ENCODE results near the gene MOGAT3.

The MOGAT3 gene

DNA sequence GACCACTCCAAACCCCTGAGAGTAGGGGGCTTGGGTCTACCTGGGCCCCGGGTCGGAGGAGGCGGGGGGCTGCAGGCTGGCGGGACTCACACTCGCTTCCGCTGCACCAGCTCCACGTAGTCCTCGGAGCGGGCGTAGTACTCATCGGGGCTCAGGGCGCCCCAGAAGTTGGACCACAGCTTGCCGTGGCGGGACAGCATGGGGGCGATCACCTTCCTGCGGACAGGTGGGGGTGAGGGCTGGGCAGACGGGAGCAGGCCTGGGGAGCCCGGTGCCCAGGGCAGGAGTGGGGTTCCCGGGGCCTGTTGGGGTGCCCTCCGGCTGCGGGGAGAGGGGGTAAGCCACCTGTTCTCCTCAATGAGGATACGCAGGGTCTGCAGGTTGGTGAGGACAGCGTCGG, 10.7 kb upstream of the MOGAT3 start:
- no CpG with 5 or more reads among the region's 24 CpGs for WGBS (ENCODE audit: extremely low coverage, insufficient coverage, low lambda C conversion rate)
- H2BK120ac ChIP-seq (ENCODE audit: low read depth, low read length) = no peak overlapping the region

DNA sequence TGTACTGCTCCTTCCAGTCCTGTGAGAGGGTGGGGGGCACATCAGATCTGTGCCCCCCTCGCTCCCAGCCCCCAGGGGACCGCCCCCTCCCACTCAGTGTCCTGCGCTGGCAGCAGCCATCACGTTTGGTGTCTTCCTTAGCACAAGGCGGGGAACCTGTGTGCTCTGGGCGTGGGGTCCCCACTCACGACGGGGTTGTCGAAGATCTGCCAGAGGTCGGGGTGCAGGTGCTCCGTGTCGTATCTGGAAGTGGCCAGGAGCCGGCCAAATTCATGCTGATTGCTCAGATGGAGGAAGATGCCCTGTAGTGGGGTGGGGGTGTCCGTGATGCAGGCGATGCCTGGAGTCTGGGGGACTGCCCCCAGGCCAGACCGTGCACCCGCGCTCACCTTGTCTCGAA, 9.3 kb upstream of the MOGAT3 start:
- Histone ChIP-seq H3K56ac (ENCODE audit: low read length) (no peak overlapping the region), H2BK15ac (replicated peaks; ENCODE audit: low read depth) (no peak overlapping the region), H3K9ac (ENCODE audit: low read length) (no peak overlapping the region), H4K8ac (ENCODE audit: low read depth, low read length) (no peak overlapping the region), H2AK5ac (ENCODE audit: low read length) (no peak overlapping the region), H3K23ac (ENCODE audit: low read length) (no peak overlapping the region), H3K4ac (ENCODE audit: low read depth, low read length) (no peak overlapping the region), H3K18ac (ENCODE audit: low read length) (no peak overlapping the region), H3K79me1 (ENCODE audit: low read length) (no peaks in the 10 kb centered on the region), H3K36me3 (ENCODE audit: control insufficient read depth, insufficient read depth, low read length) (peaks cover 1% of the 10 kb centered on the region), H3K4me2 (ENCODE audit: low read length) (no peak overlapping the region), H3K4me1 (ENCODE audit: control insufficient read depth, low read depth, low read length) (no peaks in the 10 kb centered on the region), H3K27me3 (ENCODE audit: insufficient read depth, low read length, poor library complexity) (no peaks in the 10 kb centered on the region), H4K5ac (ENCODE audit: low read length) (no peak overlapping the region), H3K4me3 (ENCODE audit: low read length) (no peak overlapping the region), H3K79me2 (ENCODE audit: control insufficient read depth, insufficient read depth, low read length) (no peaks in the 10 kb centered on the region), H2BK120ac (ENCODE audit: low read depth, low read length) (no peak overlapping the region), H3K27ac (ENCODE audit: low read depth, low read length) (no peak overlapping the region), H2BK5ac (ENCODE audit: low read length) (no peak overlapping the region)
- DNase-seq = no peak
- WGBS (ENCODE audit: extremely low coverage, insufficient coverage, low lambda C conversion rate) = no CpG with 5 or more reads among the region's 19 CpGs

More for the DNA sequence above, 10.7 kb upstream of the MOGAT3 start:
- H2BK5ac ChIP-seq (ENCODE audit: low read length) = no peak overlapping the region
- H3K9ac ChIP-seq (ENCODE audit: low read length) = no peak overlapping the region
- H3K56ac ChIP-seq (ENCODE audit: low read length) = no peak overlapping the region
- H3K27me3 ChIP-seq (ENCODE audit: insufficient read depth, low read length, poor library complexity) = no peaks in the 10 kb centered on the region
- no peak overlapping the region for H3K4me2 ChIP-seq (ENCODE audit: low read length)
- DNase-seq = no peak
- H3K23ac ChIP-seq (ENCODE audit: low read length) = no peak overlapping the region
- no peak overlapping the region for H3K4me3 ChIP-seq (ENCODE audit: low read length)
- H3K18ac ChIP-seq (ENCODE audit: low read length) = no peak overlapping the region
- no peak overlapping the region for H4K8ac ChIP-seq (ENCODE audit: low read depth, low read length)
- no peak overlapping the region for H4K5ac ChIP-seq (ENCODE audit: low read length)
- peaks cover 1% of the 10 kb centered on the region for H3K36me3 ChIP-seq (ENCODE audit: control insufficient read depth, insufficient read depth, low read length)
- H3K79me1 ChIP-seq (ENCODE audit: low read length) = peaks cover 2% of the 10 kb centered on the region
- no peak overlapping the region for H2BK15ac ChIP-seq (replicated peaks; ENCODE audit: low read depth)
- no peaks in the 10 kb centered on the region for H3K4me1 ChIP-seq (ENCODE audit: control insufficient read depth, low read depth, low read length)
- no peak overlapping the region for H2AK5ac ChIP-seq (ENCODE audit: low read length)
- H3K4ac ChIP-seq (ENCODE audit: low read depth, low read length) = no peak overlapping the region
- no peaks in the 10 kb centered on the region for H3K79me2 ChIP-seq (ENCODE audit: control insufficient read depth, insufficient read depth, low read length)
- H3K27ac ChIP-seq (ENCODE audit: low read depth, low read length) = no peak overlapping the region

DNA sequence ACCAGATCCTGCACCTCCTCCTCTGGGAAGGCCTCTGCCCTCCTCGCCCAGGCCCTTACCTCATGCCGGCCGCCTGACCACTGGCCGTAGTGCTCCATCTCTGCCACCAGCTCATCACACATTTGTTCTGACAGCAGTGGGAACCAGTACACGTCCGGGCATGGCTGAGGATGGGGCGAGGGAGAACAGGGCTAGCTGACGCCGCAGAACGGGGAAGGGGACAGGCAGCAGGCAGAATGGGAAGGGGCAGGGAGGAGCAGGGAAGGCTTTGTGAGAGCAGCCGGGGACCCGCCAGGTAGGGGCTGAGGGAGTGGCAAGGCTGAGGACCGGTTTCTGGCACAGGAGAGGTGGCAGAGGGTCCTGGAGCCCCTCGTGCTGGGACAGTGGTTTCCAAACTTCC, 8.0 kb upstream of the MOGAT3 start:
- no peak overlapping the region for H3K4me2 ChIP-seq (ENCODE audit: low read length)
- WGBS (ENCODE audit: extremely low coverage, insufficient coverage, low lambda C conversion rate) = no CpG with 5 or more reads among the region's 14 CpGs
- no peak overlapping the region for H3K27ac ChIP-seq (ENCODE audit: low read depth, low read length)
- H3K36me3 ChIP-seq (ENCODE audit: control insufficient read depth, insufficient read depth, low read length) = peaks cover 1% of the 10 kb centered on the region
- no peak overlapping the region for H4K8ac ChIP-seq (ENCODE audit: low read depth, low read length)
- H3K4me3 ChIP-seq (ENCODE audit: low read length) = no peak overlapping the region
- H3K23ac ChIP-seq (ENCODE audit: low read length) = no peak overlapping the region
- no peak overlapping the region for H3K9ac ChIP-seq (ENCODE audit: low read length)
- H3K27me3 ChIP-seq (ENCODE audit: insufficient read depth, low read length, poor library complexity) = no peaks in the 10 kb centered on the region
- no peaks in the 10 kb centered on the region for H3K79me1 ChIP-seq (ENCODE audit: low read length)
- DNase-seq = no peak
- no peaks in the 10 kb centered on the region for H3K4me1 ChIP-seq (ENCODE audit: control insufficient read depth, low read depth, low read length)
- H2BK120ac ChIP-seq (ENCODE audit: low read depth, low read length) = no peak overlapping the region
- H3K4ac ChIP-seq (ENCODE audit: low read depth, low read length) = no peak overlapping the region
- H3K79me2 ChIP-seq (ENCODE audit: control insufficient read depth, insufficient read depth, low read length) = no peaks in the 10 kb centered on the region
- no peak overlapping the region for H2BK15ac ChIP-seq (replicated peaks; ENCODE audit: low read depth)
- H3K56ac ChIP-seq (ENCODE audit: low read length) = no peak overlapping the region
- H3K18ac ChIP-seq (ENCODE audit: low read length) = no peak overlapping the region
- no peak overlapping the region for H2BK5ac ChIP-seq (ENCODE audit: low read length)
- H2AK5ac ChIP-seq (ENCODE audit: low read length) = no peak overlapping the region
- H4K5ac ChIP-seq (ENCODE audit: low read length) = no peak overlapping the region

DNA sequence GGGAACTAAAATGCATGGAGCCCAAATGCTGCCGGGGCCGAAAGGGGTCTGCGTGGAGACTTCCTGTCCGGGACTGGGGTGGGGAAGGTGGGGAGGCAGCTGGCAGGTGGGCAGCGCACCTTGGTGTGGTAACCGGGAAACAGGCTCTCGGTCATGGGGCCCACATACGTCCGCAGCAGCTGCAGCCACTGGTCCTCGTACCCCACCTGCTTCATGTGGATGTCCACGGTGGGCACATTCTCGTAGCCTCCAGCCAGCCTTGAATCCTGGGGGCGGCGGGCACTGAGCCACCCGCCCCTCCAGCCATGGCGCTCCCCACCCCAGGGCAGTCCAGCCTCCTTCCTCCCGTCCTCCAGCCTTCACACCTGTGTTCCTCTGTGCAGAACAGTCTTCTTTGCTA, 6.6 kb upstream of the MOGAT3 start:
- Histone ChIP-seq H2BK5ac (ENCODE audit: low read length) (no peak overlapping the region), H3K36me3 (ENCODE audit: control insufficient read depth, insufficient read depth, low read length) (peaks cover 1% of the 10 kb centered on the region)

DNA sequence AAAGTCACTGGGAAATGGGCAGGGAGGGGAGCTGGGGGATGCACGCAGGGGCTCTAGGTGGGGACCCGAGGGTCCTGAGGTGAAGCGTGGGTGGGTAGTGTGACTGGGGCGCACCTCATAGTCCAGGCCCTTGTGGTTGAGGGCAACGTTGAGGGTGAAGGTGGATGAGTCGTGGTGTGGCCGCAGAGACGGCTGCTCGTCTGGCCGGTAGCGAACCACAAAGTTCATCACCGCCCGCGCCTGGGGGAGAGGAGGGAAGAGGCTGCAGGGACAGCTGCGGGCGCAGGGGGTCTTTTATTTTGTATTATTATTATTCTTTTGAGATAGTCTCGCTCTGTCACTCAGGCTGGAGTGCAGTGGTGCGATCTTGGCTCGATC, 5.8 kb upstream of the MOGAT3 start:
- no peak overlapping the region for H3K9ac ChIP-seq (ENCODE audit: low read length)
- H4K8ac ChIP-seq (ENCODE audit: low read depth, low read length) = no peak overlapping the region
- no peak overlapping the region for H2AK5ac ChIP-seq (ENCODE audit: low read length)
- no peak overlapping the region for H3K27ac ChIP-seq (ENCODE audit: low read depth, low read length)
- no peak overlapping the region for H3K4me3 ChIP-seq (ENCODE audit: low read length)
- no peak overlapping the region for H2BK120ac ChIP-seq (ENCODE audit: low read depth, low read length)
- WGBS (ENCODE audit: extremely low coverage, insufficient coverage, low lambda C conversion rate) = no CpG with 5 or more reads among the region's 19 CpGs
- no peak overlapping the region for H3K4ac ChIP-seq (ENCODE audit: low read depth, low read length)
- H3K4me1 ChIP-seq (ENCODE audit: control insufficient read depth, low read depth, low read length) = no peaks in the 10 kb centered on the region
- no peak overlapping the region for H3K4me2 ChIP-seq (ENCODE audit: low read length)
- no peaks in the 10 kb centered on the region for H3K79me2 ChIP-seq (ENCODE audit: control insufficient read depth, insufficient read depth, low read length)
- H3K18ac ChIP-seq (ENCODE audit: low read length) = no peak overlapping the region
- H2BK15ac ChIP-seq (replicated peaks; ENCODE audit: low read depth) = no peak overlapping the region
- H3K36me3 ChIP-seq (ENCODE audit: control insufficient read depth, insufficient read depth, low read length) = peaks cover 1% of the 10 kb centered on the region
- H3K23ac ChIP-seq (ENCODE audit: low read length) = no peak overlapping the region
- no peak overlapping the region for H3K56ac ChIP-seq (ENCODE audit: low read length)
- H3K27me3 ChIP-seq (ENCODE audit: insufficient read depth, low read length, poor library complexity) = no peaks in the 10 kb centered on the region
- no peak overlapping the region for H2BK5ac ChIP-seq (ENCODE audit: low read length)
- no peak overlapping the region for H4K5ac ChIP-seq (ENCODE audit: low read length)
- no peaks in the 10 kb centered on the region for H3K79me1 ChIP-seq (ENCODE audit: low read length)
- no peak for DNase-seq

More for the DNA sequence above, 6.6 kb upstream of the MOGAT3 start:
- no peak for DNase-seq
- H3K4me1 ChIP-seq (ENCODE audit: control insufficient read depth, low read depth, low read length) = no peaks in the 10 kb centered on the region
- H2AK5ac ChIP-seq (ENCODE audit: low read length) = no peak overlapping the region
- no peak overlapping the region for H2BK120ac ChIP-seq (ENCODE audit: low read depth, low read length)
- H3K4me3 ChIP-seq (ENCODE audit: low read length) = no peak overlapping the region
- no CpG with 5 or more reads among the region's 17 CpGs for WGBS (ENCODE audit: extremely low coverage, insufficient coverage, low lambda C conversion rate)
- no peaks in the 10 kb centered on the region for H3K79me2 ChIP-seq (ENCODE audit: control insufficient read depth, insufficient read depth, low read length)
- H3K56ac ChIP-seq (ENCODE audit: low read length) = no peak overlapping the region
- no peak overlapping the region for H4K8ac ChIP-seq (ENCODE audit: low read depth, low read length)
- H3K79me1 ChIP-seq (ENCODE audit: low read length) = no peaks in the 10 kb centered on the region
- no peak overlapping the region for H4K5ac ChIP-seq (ENCODE audit: low read length)
- H3K9ac ChIP-seq (ENCODE audit: low read length) = no peak overlapping the region
- no peak overlapping the region for H3K27ac ChIP-seq (ENCODE audit: low read depth, low read length)
- H3K4me2 ChIP-seq (ENCODE audit: low read length) = no peak overlapping the region
- H2BK15ac ChIP-seq (replicated peaks; ENCODE audit: low read depth) = no peak overlapping the region
- H3K18ac ChIP-seq (ENCODE audit: low read length) = no peak overlapping the region
- H3K23ac ChIP-seq (ENCODE audit: low read length) = no peak overlapping the region
- no peak overlapping the region for H3K4ac ChIP-seq (ENCODE audit: low read depth, low read length)
- no peaks in the 10 kb centered on the region for H3K27me3 ChIP-seq (ENCODE audit: insufficient read depth, low read length, poor library complexity)

DNA sequence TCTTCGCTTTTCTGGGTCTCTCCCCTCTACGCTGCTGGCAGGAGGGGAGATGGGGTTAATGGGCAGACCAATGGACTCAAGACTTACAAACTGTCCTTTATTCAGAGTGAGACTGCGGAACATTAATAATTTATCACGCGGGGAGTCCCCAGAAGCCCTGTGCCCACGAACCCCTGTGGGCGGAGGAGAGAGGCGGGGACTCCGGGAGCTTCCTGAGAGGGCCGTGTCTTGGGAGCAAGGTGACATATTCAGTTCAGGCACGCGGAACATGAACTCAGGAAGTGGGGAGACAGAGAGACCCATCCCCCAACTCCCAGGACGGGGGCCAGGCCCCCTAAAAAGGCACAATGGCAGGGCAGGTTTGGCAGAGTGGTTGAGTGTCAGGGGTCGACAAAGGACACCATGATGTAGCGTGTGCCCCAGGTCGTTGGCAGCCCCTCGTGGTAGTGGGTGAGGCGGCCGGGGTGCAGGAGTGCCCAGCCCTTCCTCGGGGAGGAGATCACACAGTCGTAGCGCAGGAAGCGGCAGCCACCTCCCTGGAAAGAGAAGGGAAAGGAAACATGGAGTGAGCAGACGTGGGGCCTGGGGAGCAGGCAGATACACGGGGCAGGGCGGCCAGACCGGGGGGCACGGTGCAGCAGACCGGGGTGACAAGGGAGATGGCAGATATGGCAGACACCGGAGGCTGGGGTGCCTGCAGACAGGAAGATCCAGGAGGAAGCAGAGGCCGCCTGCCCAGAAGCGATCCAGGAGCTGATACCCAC, 5.2 kb upstream of the MOGAT3 start:
- no peak overlapping the region for H2BK5ac ChIP-seq (ENCODE audit: low read length)
- WGBS (ENCODE audit: extremely low coverage, insufficient coverage, low lambda C conversion rate) = no CpG with 5 or more reads among the region's 32 CpGs
- H3K79me1 ChIP-seq (ENCODE audit: low read length) = no peaks in the 10 kb centered on the region
- no peak overlapping the region for H3K4ac ChIP-seq (ENCODE audit: low read depth, low read length)
- H2BK120ac ChIP-seq (ENCODE audit: low read depth, low read length) = no peak overlapping the region
- no peak overlapping the region for H3K4me3 ChIP-seq (ENCODE audit: low read length)
- H2AK5ac ChIP-seq (ENCODE audit: low read length) = no peak overlapping the region
- peaks cover 1% of the 10 kb centered on the region for H3K36me3 ChIP-seq (ENCODE audit: control insufficient read depth, insufficient read depth, low read length)
- H3K56ac ChIP-seq (ENCODE audit: low read length) = no peak overlapping the region
- H2BK15ac ChIP-seq (replicated peaks; ENCODE audit: low read depth) = no peak overlapping the region
- no peak overlapping the region for H4K5ac ChIP-seq (ENCODE audit: low read length)
- no peaks in the 10 kb centered on the region for H3K79me2 ChIP-seq (ENCODE audit: control insufficient read depth, insufficient read depth, low read length)
- H3K27me3 ChIP-seq (ENCODE audit: insufficient read depth, low read length, poor library complexity) = no peaks in the 10 kb centered on the region
- no peaks in the 10 kb centered on the region for H3K4me1 ChIP-seq (ENCODE audit: control insufficient read depth, low read depth, low read length)
- H3K23ac ChIP-seq (ENCODE audit: low read length) = no peak overlapping the region
- H3K4me2 ChIP-seq (ENCODE audit: low read length) = no peak overlapping the region
- DNase-seq = no peak
- H3K27ac ChIP-seq (ENCODE audit: low read depth, low read length) = no peak overlapping the region
- H3K18ac ChIP-seq (ENCODE audit: low read length) = no peak overlapping the region
- no peak overlapping the region for H3K9ac ChIP-seq (ENCODE audit: low read length)
- H4K8ac ChIP-seq (ENCODE audit: low read depth, low read length) = no peak overlapping the region

Measured in mesendoderm (in vitro differentiated cells).